Stomach (tissue), 4 donors: ENCODE results near the gene DTNBP1.

Experiments
- CTCF ChIP-seq, 7 experiments: fragments of 450-650 bp in 4 of 7; fragments of 200-600 bp in 3 of 7; sonication (generic) in 3 of 7; IDR thresholded peaks; one replicate each; pipeline ENCODE4 v1.5.1; 2016 to 2019; ENCODE audit warnings: antibody characterized with exemption in 7 of 7, control low read depth in 2 of 7, mild to moderate bottlenecking in 1 of 7
- EP300 ChIP-seq: sonication (generic); formaldehyde crosslinking; IDR thresholded peaks from one replicate; pipeline ENCODE4 v1.6.1; 2017; ENCODE audit warnings: antibody characterized with exemption
- POLR2A ChIP-seq, 4 donors: fragments of 450-650 bp; IDR thresholded peaks; one replicate each; pipeline ENCODE4 v1.6.1; 2016; ENCODE audit warnings: antibody characterized with exemption in 4 of 4, control low read depth in 2 of 4, mild to moderate bottlenecking in 1 of 4, moderate library complexity in 1 of 4

GRCh38 chr6:15475872-15476271 is 187.0 kb downstream of the DTNBP1 start:
- no peak for TF ChIP-seq CTCF (IDR thresholded peaks at IDR 0.05)
- TF ChIP-seq POLR2A (IDR thresholded peaks at IDR 0.05) = no peak
- TF ChIP-seq EP300 = no peak
